ENCODE measurements around the gene SMARCB1. TPM values are rescaled to one million over a fixed set of nuclear protein-coding genes. Genes with fewer than 3 reads are reported as not detected.

SMARCB1 gene
- total and polyA plus RNA-seq, 2 of the 4 experiments (the other 2 are of a cell fraction): 110 to 159 TPM

DNA sequence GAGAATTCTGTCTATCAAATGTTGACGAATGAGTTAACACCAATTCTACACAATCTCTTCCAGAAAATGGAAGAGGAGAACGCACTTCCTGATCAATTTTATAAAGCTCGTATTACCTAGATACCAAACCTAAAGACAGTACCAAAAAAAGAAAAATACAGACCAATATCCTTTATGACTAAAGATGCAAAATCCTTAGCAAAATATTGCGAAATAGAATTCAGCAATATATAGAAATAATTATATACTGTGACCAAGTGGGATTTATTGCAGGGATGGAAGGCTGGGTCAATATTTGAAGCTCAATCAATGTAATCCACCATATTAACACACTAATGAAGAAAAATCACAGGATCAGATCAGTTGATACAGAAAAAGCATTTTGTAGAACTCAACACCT is 25.6 kb downstream of the SMARCB1 start:
- Histone ChIP-seq H3K18ac (ENCODE audit: low read depth, low read length) (no peak overlapping the region), H4K91ac (ENCODE audit: insufficient read depth, low read depth, low read length) (no peak overlapping the region), H3K79me1 (ENCODE audit: low read depth in 1 of 2, low read length in 2 of 2) (no peaks in the 10 kb centered on the region; a peak in 1 of 4 replicates), H3K4me3 (ENCODE audit: insufficient read depth, low read depth, low read length) (no peak overlapping the region), H3K9me1 (ENCODE audit: insufficient read depth, low read length) (peaks cover 3% of the 10 kb centered on the region; the same call in 1 of the 2 replicates), H3K27ac (ENCODE audit: insufficient read depth, low read length) (no peak overlapping the region), H4K5ac (ENCODE audit: low read depth, low read length) (no peak overlapping the region), H2BK20ac (ENCODE audit: low read depth, low read length) (no peak overlapping the region), H2AK9ac (replicated peaks; ENCODE audit: low read depth, low read length, poor library complexity) (no peak overlapping the region), H2AK5ac (ENCODE audit: low read depth, low read length) (no peak overlapping the region), H3K56ac (ENCODE audit: extremely low read depth, insufficient read depth, low read length) (no peak overlapping the region), H3K36me3 (ENCODE audit: control insufficient read depth, insufficient read depth, low read length) (peaks cover 28% of the 10 kb centered on the region), H3K9me3 (ENCODE audit: control insufficient read depth, insufficient read depth, low read length) (no peaks in the 10 kb centered on the region), H2AFZ (replicated peaks; ENCODE audit: low read length, poor library complexity) (no peak overlapping the region), H3K9ac (ENCODE audit: low read depth, low read length) (no peak overlapping the region), H3K4ac (ENCODE audit: low read depth, low read length) (no peak overlapping the region), H2BK15ac (ENCODE audit: low read depth, low read length) (no peak overlapping the region), H3K27me3 (ENCODE audit: control insufficient read depth, insufficient read depth, low read length) (no peaks in the 10 kb centered on the region), H2BK120ac (ENCODE audit: low read depth, low read length) (no peak overlapping the region), H4K8ac (ENCODE audit: low read depth in 2 of 2, low read length in 2 of 2) (no peak overlapping the region), H4K20me1 (ENCODE audit: insufficient read depth, low read length) (peaks cover 8% of the 10 kb centered on the region; the same call in 1 of the 2 replicates), H3K4me1 (ENCODE audit: control insufficient read depth, insufficient read depth, low read length) (no peaks in the 10 kb centered on the region), H2BK5ac (ENCODE audit: low read depth, low read length, poor library complexity, severe bottlenecking) (no peak overlapping the region), H3K4me2 (ENCODE audit: low read depth, low read length) (no peak overlapping the region), H3K23ac (ENCODE audit: low read depth, low read length) (no peak overlapping the region), H3K14ac (replicated peaks; ENCODE audit: low read depth, low read length) (no peak overlapping the region)
- DNase-seq (no peak), ATAC-seq (ENCODE audit: low read depth) (no peak)
- BruUV-seq (replicated peaks): no TSS peak
- ChIA-PET CTCF (interaction anchor here (1.1 to 1.9 kb wide), 2 partner anchors 13 to 37 kb away, joined by 4 to 7 read pairs; no protein-coding TSS in a partner anchor), POLR2A (ENCODE audit: unreplicated experiment) (no interaction called here)
- intact Hi-C loops (cut with micrococcal nuclease) (no loop called here), dilution Hi-C loops (cut with HindIII; ENCODE audit: low sequenced_read_pairs, unreplicated experiment) (no loop called here), in situ Hi-C loops (cut with MboI; ENCODE audit: low sequenced_read_pairs) (no loop called here)
- WGBS, 2 experiments (ENCODE audit: extremely low coverage in 2 of 2, insufficient read length in 1 of 2): 100% methylated on average over 1 of the region's 4 CpGs; no CpG with 5 or more reads in 1 of the 2 experiments
- TF ChIP-seq, protein P1, sequence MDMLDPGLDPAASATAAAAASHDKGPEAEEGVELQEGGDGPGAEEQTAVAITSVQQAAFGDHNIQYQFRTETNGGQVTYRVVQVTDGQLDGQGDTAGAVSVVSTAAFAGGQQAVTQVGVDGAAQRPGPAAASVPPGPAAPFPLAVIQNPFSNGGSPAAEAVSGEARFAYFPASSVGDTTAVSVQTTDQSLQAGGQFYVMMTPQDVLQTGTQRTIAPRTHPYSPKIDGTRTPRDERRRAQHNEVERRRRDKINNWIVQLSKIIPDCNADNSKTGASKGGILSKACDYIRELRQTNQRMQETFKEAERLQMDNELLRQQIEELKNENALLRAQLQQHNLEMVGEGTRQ (IDR thresholded peaks at IDR 0.05; ENCODE audit: low read depth, low read length): no peak
- TF ChIP-seq SMC3 (IDR thresholded peaks at IDR 0.05; ENCODE audit: low read depth, low read length) (no peak), CEBPB (IDR thresholded peaks at IDR 0.05; ENCODE audit: low read depth, low read length) (peak; percentile 87), NFE2L2 (IDR thresholded peaks at IDR 0.05; ENCODE audit: low read depth, low read length) (no peak), BHLHE40 (IDR thresholded peaks at IDR 0.05; ENCODE audit: low read depth, low read length) (no peak), RCOR1 (IDR thresholded peaks at IDR 0.05; ENCODE audit: insufficient replicate concordance, low read length) (no peak), CTCF (conservative IDR thresholded peaks at IDR 0.05; ENCODE audit: low read depth, low read length) (no peak)
